Posterior cingulate gyrus (tissue), 11 donors: ENCODE measurements around the gene CIITA.
"Not testable (repeated sequence)": the region's sequence is repeated elsewhere in the genome, so short reads cannot be mapped to it uniquely, and the experiment has no call there.

Experiments
- DNase-seq, 10 donors: peaks; one replicate each; pipeline versions ENCODE4 v3.0.0 to v3.0.0-alpha.2; 2020 to 2021; ENCODE audit warnings: mixed read lengths in 3 of 10
- intact Hi-C: fragments of 100-400 bp; cut with DNase I; formaldehyde crosslinking; loops from one replicate; pipeline ENCODE4 v1.15.1; 2023

CIITA gene

GRCh38 chr16:10945065-10945787 is 68.2 kb downstream of the CIITA start:
- intact Hi-C loops, result no loop called here
- DNase-seq, result no peak

GRCh38 chr16:10946308-10946707 is 69.3 kb downstream of the CIITA start:
- no peak for DNase-seq

GRCh38 chr16:10947211-10947787 is 70.3 kb downstream of the CIITA start:
- DNase-seq, result no peak
- intact Hi-C loops, result no loop called here

More at GRCh38 chr16:10946308-10946707, 69.3 kb downstream of the CIITA start:
- intact Hi-C loops, result no loop called here

- intact Hi-C loops, result no loop called here
- DNase-seq, result no peak
Observed at GRCh38 chr16:10949424-10949970, 72.5 kb downstream of the CIITA start.

- DNase-seq, result no peak
- intact Hi-C loops, result no loop called here
Observed at GRCh38 chr16:10950393-10950792, 73.4 kb downstream of the CIITA start.

- no peak for DNase-seq
- intact Hi-C loops, result no loop called here
Observed at GRCh38 chr16:10951026-10951425, 74.0 kb downstream of the CIITA start.

- DNase-seq, result no peak
- intact Hi-C loops, result no loop called here
Observed at GRCh38 chr16:10954903-10955302, 77.9 kb downstream of the CIITA start.

GRCh38 chr16:10957771-10958482 is 80.9 kb downstream of the CIITA start:
- intact Hi-C loops, result no loop called here
- DNase-seq, result no peak

GRCh38 chr16:10959161-10959560 is 82.2 kb downstream of the CIITA start:
- DNase-seq, result no peak
- intact Hi-C loops, result no loop called here

- intact Hi-C loops, result no loop called here
Observed at GRCh38 chr16:10961231-10961630, 84.2 kb downstream of the CIITA start.

GRCh38 chr16:10964039-10964890 is 87.3 kb downstream of the CIITA start:
- DNase-seq, result peak; percentile 63 to 97 (median 87)
- intact Hi-C loops, result loop anchor here (2.0 kb wide), 2 partner anchors 291 to 393 kb away; no protein-coding TSS in a partner anchor

More at GRCh38 chr16:10961231-10961630, 84.2 kb downstream of the CIITA start:
- no peak for DNase-seq

GRCh38 chr16:10964891-10965326 is 87.9 kb downstream of the CIITA start:
- intact Hi-C loops, result loop anchor here (2.0 kb wide), 2 partner anchors 290 to 392 kb away; no protein-coding TSS in a partner anchor
- no peak for DNase-seq

- intact Hi-C loops, result loop anchor here (2.0 kb wide), 2 partner anchors 289 to 391 kb away; no protein-coding TSS in a partner anchor
- DNase-seq, result no peak
Observed at GRCh38 chr16:10965440-10966061, 88.5 kb downstream of the CIITA start.

- intact Hi-C loops, result no loop called here
- DNase-seq, result no peak
Observed at GRCh38 chr16:10966129-10966528, 89.1 kb downstream of the CIITA start.

GRCh38 chr16:10966559-10966958 is 89.6 kb downstream of the CIITA start:
- intact Hi-C loops, DNase-seq: not testable (repeated sequence)

- no peak for DNase-seq
- intact Hi-C loops, result no loop called here
Observed at GRCh38 chr16:10967986-10968385, 91.0 kb downstream of the CIITA start.

GRCh38 chr16:10968498-10968897 is 91.5 kb downstream of the CIITA start:
- intact Hi-C loops, result no loop called here
- no peak for DNase-seq

GRCh38 chr16:10969615-10970014 is 92.6 kb downstream of the CIITA start:
- intact Hi-C loops, result loop anchor here (2.0 kb wide), 1 partner anchor 287 kb away; the partner anchor contains the start of gene SOCS1
- no peak for DNase-seq

- intact Hi-C loops, result loop anchor here (2.0 kb wide), 1 partner anchor 287 kb away; the partner anchor contains the start of gene SOCS1
- no peak for DNase-seq
Observed at GRCh38 chr16:10970065-10970464, 93.1 kb downstream of the CIITA start.
